Neural cell (in vitro differentiated cells): ENCODE results near the gene NFIX.

ENCODE experiments used
- CTCF ChIP-seq: fragments of 450-650 bp; IDR thresholded peaks from 2 replicates; pipeline ENCODE4 v1.5.1; 2014; ENCODE audit warnings: antibody characterized with exemption, mild to moderate bottlenecking, moderate library complexity; ENCODE audit not compliant: poor library complexity, severe bottlenecking
- EZH2 ChIP-seq: fragments of 200-600, 300-800 bp; shearing (Covaris generic), sonication (generic); IDR thresholded peaks from 2 replicates; pipeline ENCODE4 v1.6.1; 2014; ENCODE audit warnings: antibody characterized with exemption, low read length, borderline replicate concordance, mild to moderate bottlenecking; ENCODE audit not compliant: insufficient read depth, poor library complexity, severe bottlenecking
- MXI1 ChIP-seq: fragments of 450-650 bp; conservative IDR thresholded peaks from 2 replicates; pipeline ENCODE4 v1.6.1; 2014; ENCODE audit warnings: antibody characterized with exemption, mild to moderate bottlenecking; ENCODE audit not compliant: poor library complexity, severe bottlenecking
- POLR2AphosphoS5 ChIP-seq: IDR thresholded peaks from 2 replicates; pipeline ENCODE4 v1.6.1; 2012
- REST ChIP-seq: IDR thresholded peaks from 2 replicates; pipeline ENCODE4 v1.6.1; 2012; ENCODE audit warnings: borderline replicate concordance
- SMC3 ChIP-seq: fragments of 450-650 bp; conservative IDR thresholded peaks from 2 replicates; pipeline ENCODE4 v1.6.1; 2014; ENCODE audit warnings: antibody characterized with exemption, mild to moderate bottlenecking, moderate library complexity; ENCODE audit not compliant: poor library complexity

- TF ChIP-seq POLR2AphosphoS5 (no peak), SMC3 (no peak), CTCF (no peak), EZH2 (no peak), REST (no peak), MXI1 (no peak)
Observed at GRCh38 chr19:13034636-13035035, 39.4 kb downstream of the NFIX start.
